HG03439 (cell line): Measurements from ENCODE around the gene FABP1.

ENCODE experiments used
- ATAC-seq: cut with Tn5 transposase; IDR thresholded peaks from one replicate; pipeline ENCODE4 v1.9.1; 2021; ENCODE audit warnings: mild to moderate bottlenecking, moderate library complexity; ENCODE audit not compliant: unreplicated experiment

FABP1 gene

DNA sequence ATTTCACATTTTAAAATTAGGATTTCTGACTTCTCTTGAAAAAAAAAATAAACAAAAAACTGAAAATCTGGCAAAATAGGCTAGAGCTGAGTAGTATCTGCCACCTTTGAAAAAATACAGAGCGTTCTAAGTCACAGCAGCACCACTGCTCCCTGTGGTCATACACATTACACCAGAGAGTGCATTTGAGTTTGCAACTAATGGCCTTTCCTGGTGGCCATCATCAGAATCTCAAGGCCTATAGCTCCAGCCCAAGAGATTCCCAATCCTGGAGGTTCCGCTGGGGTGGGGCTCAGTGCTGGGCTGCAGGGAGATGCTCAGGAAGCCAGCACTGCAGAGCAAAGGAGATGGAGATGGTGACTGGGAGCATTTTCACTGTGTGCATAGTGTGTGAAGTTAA is 42.8 kb downstream of the FABP1 start:
- ATAC-seq, result no peak

DNA sequence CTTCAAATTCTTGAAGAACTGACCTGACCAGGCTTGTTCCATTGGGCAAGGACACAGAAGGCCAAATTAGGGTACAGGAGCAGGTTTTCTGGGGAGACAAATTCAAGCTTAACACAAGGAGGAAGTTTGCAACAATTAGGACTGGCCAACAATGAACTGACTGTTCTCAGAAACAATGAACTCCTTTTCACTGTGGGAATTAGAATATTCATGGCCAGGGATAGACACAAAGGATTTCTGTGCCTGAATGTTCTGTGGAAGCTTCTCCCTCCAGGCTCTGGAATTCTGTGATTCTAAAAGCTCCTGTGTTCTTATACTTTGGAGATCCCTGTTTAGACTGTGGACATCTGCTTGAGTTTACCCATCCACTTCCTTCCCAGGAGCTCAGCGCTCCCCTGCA is 45.1 kb downstream of the FABP1 start:
- ATAC-seq, result no peak

DNA sequence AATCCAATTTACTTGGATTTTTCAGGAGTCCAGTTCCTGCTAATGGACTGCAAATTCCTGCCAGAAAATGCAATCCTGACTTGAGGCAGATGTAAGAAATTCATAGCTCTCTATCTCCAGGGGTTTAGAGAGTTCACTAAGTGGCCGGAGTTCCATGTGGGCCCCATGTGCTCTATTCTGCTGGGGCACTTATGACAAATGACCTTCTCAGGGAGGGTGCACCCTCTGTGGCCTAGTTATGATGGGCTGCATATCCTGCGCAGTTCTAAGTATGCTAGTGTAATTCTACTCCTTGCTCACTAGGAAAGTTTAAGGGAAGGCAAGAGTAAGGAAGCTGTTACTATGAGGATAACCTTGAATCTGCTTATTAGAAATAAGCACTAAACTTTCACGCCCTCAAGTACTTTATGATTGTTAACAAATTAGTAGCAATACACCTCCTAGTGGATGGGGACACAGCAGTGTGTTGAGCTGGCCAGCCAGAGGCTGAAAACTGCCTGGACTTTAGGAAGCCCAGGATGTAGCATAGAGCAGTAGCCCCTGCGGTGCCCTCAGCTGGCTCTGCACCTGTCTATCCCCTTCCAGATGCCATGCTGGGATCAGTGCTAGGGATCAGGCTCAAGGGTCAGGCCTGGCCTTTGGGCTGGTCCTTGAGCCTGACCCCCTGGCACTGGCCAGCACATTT is 45.8 kb downstream of the FABP1 start:
- no peak for ATAC-seq

DNA sequence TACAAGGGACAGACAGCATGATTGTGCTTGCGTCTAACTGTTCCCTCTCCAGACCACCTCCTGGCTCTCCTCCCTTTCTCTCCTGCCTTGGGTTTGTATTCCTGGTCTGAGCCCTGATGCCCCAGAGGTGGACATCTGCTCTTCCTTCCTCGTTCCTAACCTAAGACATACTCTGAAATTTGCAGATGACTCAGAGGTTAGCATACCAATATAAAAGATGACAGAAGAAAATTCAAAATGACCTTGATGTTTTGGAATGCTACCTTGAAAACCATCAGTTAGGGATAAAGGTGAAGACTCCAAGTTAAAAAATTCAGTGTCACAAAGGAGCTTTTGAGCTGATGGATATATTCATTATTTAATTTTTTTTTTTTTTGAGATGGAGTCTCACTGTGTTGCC is 47.3 kb downstream of the FABP1 start:
- ATAC-seq, result no peak

DNA sequence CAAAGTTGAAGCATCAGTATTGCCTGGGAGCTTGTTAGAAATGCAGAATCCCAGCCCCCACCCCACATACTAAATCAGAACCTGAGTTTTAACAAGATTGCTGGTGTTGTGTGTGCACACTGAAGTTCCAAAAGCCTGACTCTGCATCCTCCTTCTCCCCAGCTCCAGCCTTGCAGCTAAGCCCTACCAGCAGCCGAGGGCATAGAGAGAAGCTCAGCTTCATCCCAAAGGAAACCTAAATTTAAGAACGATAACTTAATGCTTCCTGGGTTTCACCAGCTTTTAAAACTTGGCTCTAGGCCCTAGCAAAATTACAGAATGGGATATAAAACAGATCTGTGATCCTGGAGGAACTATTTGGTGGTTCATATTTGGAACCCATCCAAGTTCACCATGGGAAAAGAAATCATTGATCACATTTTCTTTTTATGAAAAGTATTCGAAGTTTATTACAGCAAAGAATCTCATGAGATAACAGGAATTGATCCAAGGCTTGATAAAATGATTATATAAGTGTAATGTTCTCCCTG is 49.2 kb downstream of the FABP1 start:
- no peak for ATAC-seq

DNA sequence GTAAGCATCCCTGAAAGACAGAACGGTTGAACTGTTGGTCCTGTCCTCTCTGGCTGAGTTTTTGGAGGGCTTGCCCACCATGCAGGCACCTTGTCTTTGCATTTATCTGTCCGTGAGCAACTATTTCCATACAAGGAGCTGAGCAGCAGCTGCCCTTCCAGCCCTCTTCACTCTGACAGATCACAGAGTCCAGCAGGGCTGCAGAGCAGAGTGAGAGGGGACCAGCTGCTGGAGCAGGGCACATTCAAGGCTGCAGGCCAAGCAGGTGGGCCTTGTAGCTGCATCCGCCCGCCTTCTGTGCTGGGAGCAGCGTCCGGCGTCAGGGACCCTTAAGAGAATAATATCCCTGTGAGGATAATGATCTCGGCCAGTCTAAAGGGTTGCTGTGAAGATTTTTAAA is 50.8 kb downstream of the FABP1 start:
- ATAC-seq, result no peak

DNA sequence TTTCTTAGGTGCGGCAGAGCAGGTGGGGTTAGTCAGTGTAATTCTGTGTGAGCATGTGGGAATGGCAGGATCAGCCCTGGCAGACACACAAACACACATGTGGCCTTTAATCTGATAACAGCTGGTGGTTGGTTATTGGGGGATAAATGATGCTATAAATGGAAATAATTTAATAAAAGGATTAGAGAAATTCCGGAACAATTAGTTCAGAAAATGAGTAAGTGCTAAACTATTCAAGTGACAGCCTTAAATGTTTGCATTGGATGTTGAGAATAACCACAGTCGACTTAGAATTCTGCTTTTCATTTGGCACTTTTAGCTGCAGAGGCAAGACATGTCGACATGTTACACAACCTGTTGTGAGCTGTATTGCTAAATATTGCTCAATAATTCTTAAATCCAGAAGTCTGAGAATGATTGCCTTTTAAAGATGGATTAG is 53.0 kb downstream of the FABP1 start:
- no peak for ATAC-seq

DNA sequence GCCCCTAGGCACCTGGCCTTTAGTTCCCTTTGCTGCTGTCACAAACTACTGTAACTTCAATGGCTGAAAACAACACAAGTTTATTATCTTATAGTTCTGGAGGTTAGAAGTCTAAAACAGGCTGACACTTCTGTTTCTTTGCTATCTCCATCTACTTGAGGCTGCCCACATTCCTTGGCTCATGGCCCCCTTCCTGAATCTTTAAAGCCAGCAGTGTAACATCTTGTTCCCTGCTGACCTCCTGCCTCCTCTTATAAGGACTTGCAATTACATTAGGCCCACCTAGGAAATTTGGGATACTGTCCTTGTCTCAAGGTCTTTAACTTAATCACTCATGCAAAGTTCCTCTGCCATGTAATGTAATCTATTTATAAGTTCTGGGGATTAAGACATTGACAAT is 53.7 kb downstream of the FABP1 start:
- ATAC-seq, result no peak
